Measurements from ENCODE around the gene CTSC. TPM values are rescaled to one million over a fixed set of nuclear protein-coding genes. Genes with fewer than 3 reads are reported as not detected.

Gene CTSC
- total and polyA plus RNA-seq, 10 donors = 67.1 to 566 (median 253) TPM

DNA sequence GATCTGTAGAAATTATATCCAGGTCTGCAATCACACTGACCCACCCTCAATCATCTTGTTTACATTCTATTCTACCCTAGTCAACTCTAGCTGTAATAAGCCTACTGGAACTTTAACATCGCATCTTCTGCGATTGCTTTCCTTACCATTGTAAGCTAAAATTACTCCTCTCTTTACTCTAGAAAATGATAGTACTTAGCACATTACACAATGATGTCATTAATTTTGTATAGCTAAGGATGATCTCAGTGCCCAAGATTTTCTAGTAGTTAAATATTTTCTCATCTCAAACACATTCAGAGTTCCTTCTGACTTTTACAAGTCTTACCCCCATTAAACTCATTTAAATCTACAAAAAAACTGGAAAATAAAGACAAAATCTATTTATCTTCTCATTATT, 39.6 kb upstream of the CTSC start:
- no peak overlapping the region for H3K4me3 ChIP-seq
- intact Hi-C loops (cut with DNase I; ENCODE audit: low total_unique reads) = no loop called here
- H3K36me3 ChIP-seq = no peaks in the 10 kb centered on the region
- no peak for DNase-seq
- no peak for TF ChIP-seq POLR2AphosphoS5 (IDR thresholded peaks at IDR 0.05)
- no peak for TF ChIP-seq POLR2A (IDR thresholded peaks at IDR 0.05)
- TF ChIP-seq, protein P1, sequence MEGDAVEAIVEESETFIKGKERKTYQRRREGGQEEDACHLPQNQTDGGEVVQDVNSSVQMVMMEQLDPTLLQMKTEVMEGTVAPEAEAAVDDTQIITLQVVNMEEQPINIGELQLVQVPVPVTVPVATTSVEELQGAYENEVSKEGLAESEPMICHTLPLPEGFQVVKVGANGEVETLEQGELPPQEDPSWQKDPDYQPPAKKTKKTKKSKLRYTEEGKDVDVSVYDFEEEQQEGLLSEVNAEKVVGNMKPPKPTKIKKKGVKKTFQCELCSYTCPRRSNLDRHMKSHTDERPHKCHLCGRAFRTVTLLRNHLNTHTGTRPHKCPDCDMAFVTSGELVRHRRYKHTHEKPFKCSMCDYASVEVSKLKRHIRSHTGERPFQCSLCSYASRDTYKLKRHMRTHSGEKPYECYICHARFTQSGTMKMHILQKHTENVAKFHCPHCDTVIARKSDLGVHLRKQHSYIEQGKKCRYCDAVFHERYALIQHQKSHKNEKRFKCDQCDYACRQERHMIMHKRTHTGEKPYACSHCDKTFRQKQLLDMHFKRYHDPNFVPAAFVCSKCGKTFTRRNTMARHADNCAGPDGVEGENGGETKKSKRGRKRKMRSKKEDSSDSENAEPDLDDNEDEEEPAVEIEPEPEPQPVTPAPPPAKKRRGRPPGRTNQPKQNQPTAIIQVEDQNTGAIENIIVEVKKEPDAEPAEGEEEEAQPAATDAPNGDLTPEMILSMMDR (IDR thresholded peaks at IDR 0.05 in 8 of 11, conservative IDR thresholded peaks at IDR 0.05 in 3 of 11) = no peak
- no peak overlapping the region for H3K27ac ChIP-seq
- no peaks in the 10 kb centered on the region for H3K27me3 ChIP-seq (replicated peaks in 1 of 7)
- 96 to 99% (median 98%) methylated on average over 2 of the region's 2 CpGs for WGBS, 5 donors
- H3K9me3 ChIP-seq = no peaks in the 10 kb centered on the region
- no peaks in the 10 kb centered on the region for H3K4me1 ChIP-seq

DNA sequence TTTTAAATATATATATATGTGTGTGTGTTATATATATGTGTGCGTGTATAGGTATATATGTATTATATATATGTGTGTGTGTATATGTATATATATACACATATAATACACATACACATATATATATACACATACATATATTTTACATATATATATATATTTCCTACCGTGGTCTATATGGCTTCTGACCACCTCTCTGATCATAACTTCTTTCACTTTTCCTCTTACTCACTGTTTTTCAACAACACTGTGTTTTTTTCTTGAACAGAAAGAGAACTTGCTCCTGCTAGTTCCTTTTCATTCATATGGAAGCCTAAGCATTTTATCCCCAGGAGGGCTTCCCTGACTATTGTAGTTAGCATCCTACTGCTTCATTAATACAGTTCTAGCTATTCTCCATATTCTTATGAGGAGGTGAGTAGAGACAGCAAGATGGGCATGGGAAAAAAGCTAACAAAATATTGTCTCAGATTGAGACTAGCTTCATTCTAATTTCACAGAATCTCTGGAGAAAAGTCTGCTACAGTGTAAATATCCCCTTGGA, 38.5 kb upstream of the CTSC start:
- TF ChIP-seq POLR2A (IDR thresholded peaks at IDR 0.05) = no peak
- no peak for TF ChIP-seq POLR2AphosphoS5 (IDR thresholded peaks at IDR 0.05)
- TF ChIP-seq, protein P1 (IDR thresholded peaks at IDR 0.05 in 8 of 11, conservative IDR thresholded peaks at IDR 0.05 in 3 of 11) = no peak
- no peak overlapping the region for H3K27ac ChIP-seq
- 72 to 86% (median 80%) methylated on average over 2 of the region's 2 CpGs for whole genome bisulfite sequencing, 5 donors

DNA sequence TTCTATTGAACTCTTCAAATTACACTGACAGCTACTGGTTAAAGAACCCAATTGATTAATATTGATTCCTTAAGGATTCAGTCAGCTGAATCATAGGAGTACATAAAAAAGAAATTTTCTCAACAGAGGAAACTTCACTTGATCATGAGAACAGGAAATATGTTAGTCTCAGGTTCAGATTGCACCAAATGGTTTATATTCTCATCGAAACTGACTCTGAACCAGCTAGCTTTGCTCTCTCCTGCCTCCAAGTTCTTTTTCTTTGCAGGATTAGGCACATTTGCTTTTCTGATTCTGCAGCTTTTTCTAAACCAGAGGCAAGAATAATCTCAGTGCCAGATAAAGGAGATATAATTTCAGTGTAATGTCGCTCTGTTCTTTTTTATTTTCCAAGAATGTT, 33.2 kb upstream of the CTSC start:
- TF ChIP-seq POLR2AphosphoS5 (IDR thresholded peaks at IDR 0.05) = no peak
- TF ChIP-seq, protein P1 (IDR thresholded peaks at IDR 0.05 in 8 of 11, conservative IDR thresholded peaks at IDR 0.05 in 3 of 11) = no peak
- TF ChIP-seq POLR2A (IDR thresholded peaks at IDR 0.05) = no peak
- Histone ChIP-seq H3K27me3 (replicated peaks in 1 of 7) (no peaks in the 10 kb centered on the region), H3K4me3 (no peak overlapping the region), H3K36me3 (no peaks in the 10 kb centered on the region), H3K27ac (no peak overlapping the region), H3K9me3 (no peaks in the 10 kb centered on the region), H3K4me1 (no peaks in the 10 kb centered on the region)
- intact Hi-C loops (cut with DNase I; ENCODE audit: low total_unique reads) = no loop called here
- 88 to 95% (median 92%) methylated on average over 2 of the region's 2 CpGs for WGBS, 5 donors
- DNase-seq = no peak

More for the DNA sequence above, 38.5 kb upstream of the CTSC start:
- Histone ChIP-seq H3K36me3 (no peaks in the 10 kb centered on the region), H3K27me3 (replicated peaks in 1 of 7) (no peaks in the 10 kb centered on the region), H3K9me3 (no peaks in the 10 kb centered on the region), H3K4me3 (no peak overlapping the region), H3K4me1 (no peaks in the 10 kb centered on the region)
- no peak for DNase-seq
- intact Hi-C loops (cut with DNase I; ENCODE audit: low total_unique reads) = no loop called here

DNA sequence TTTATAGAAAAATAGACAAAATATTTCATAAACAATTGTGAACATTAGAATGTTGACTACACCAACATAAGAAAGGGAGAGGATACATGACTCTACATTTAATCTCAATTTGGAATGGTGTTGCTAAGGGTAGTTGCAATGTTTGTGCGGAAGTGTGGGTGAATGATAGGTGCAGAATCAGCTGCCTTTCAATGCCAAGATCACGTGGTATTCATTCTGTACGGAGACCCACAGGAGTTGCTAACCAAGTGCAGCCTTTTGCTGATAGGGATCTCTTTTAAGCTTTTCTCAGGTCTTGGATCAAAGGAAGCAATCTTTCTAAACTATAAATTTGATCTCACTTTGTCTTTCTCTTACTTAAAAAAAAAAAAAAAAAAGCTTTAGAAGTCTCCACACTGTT, 29.8 kb upstream of the CTSC start:
- Histone ChIP-seq H3K27ac (no peak overlapping the region), H3K4me3 (no peak overlapping the region), H3K36me3 (no peaks in the 10 kb centered on the region), H3K4me1 (peaks cover 0 to 13% (median 0%) of the 10 kb centered on the region in 6 donors), H3K9me3 (no peaks in the 10 kb centered on the region), H3K27me3 (replicated peaks in 1 of 7) (no peaks in the 10 kb centered on the region)
- TF ChIP-seq POLR2A (IDR thresholded peaks at IDR 0.05) = no peak
- no peak for TF ChIP-seq POLR2AphosphoS5 (IDR thresholded peaks at IDR 0.05)
- no peak for DNase-seq
- intact Hi-C loops (cut with DNase I; ENCODE audit: low total_unique reads) = no loop called here
- 78 to 87% (median 84%) methylated on average over 3 of the region's 3 CpGs for WGBS, 5 donors

Measured in spleen (tissue), 11 donors.